HG02943 (cell line): Measurements from ENCODE around the gene CNN2.

Experiments used
- ATAC-seq: cut with Tn5 transposase; IDR thresholded peaks from one replicate; pipeline ENCODE4 v1.9.1; 2021; ENCODE audit warnings: mild to moderate bottlenecking, low read depth, moderate library complexity; ENCODE audit not compliant: unreplicated experiment

The CNN2 gene

GRCh38 chr19:1063030-1063908 is 36.9 kb downstream of the CNN2 start:
- ATAC-seq = no peak

GRCh38 chr19:1063909-1064660 is 37.7 kb downstream of the CNN2 start:
- ATAC-seq = no peak

- no peak for ATAC-seq
Observed at GRCh38 chr19:1064661-1065605, 38.5 kb downstream of the CNN2 start.

- no peak for ATAC-seq
Observed at GRCh38 chr19:1065606-1066109, 39.2 kb downstream of the CNN2 start.

- ATAC-seq = no peak
Observed at GRCh38 chr19:1066251-1066747, 39.9 kb downstream of the CNN2 start.

GRCh38 chr19:1066748-1067340 is 40.4 kb downstream of the CNN2 start, which contains the start of gene ARHGAP45:
ARHGAP45 (plus strand) TSS chr19:1067167; CDS start chr19:1067406, 239 bp downstream.
- ATAC-seq = no peak

GRCh38 chr19:1067341-1067957 is 41.0 kb downstream of the CNN2 start:
- ATAC-seq = no peak

- no peak for ATAC-seq
Observed at GRCh38 chr19:1068009-1069001, 41.9 kb downstream of the CNN2 start.

- no peak for ATAC-seq
Observed at GRCh38 chr19:1069009-1069779, 42.8 kb downstream of the CNN2 start.

- ATAC-seq = no peak
Observed at GRCh38 chr19:1070576-1070930, 44.1 kb downstream of the CNN2 start.

GRCh38 chr19:1070931-1071791 is 44.8 kb downstream of the CNN2 start:
- ATAC-seq = no peak

GRCh38 chr19:1072371-1073015 is 46.1 kb downstream of the CNN2 start:
- no peak for ATAC-seq

- ATAC-seq = no peak
Observed at GRCh38 chr19:1073063-1073955, 46.9 kb downstream of the CNN2 start.

- ATAC-seq = no peak
Observed at GRCh38 chr19:1073956-1074517, 47.6 kb downstream of the CNN2 start.
